Body of pancreas (tissue), 4 donors: Measurements from ENCODE around the gene TPCN2. TPM values are rescaled to one million over a fixed set of nuclear protein-coding genes. Genes with fewer than 3 reads are reported as not detected.

Experiments
- ATAC-seq: fragments of 150-250 bp; one replicate; pipeline ENCODE4 v1.9.1; 2016
- DNase-seq, 4 donors: peaks; one replicate each; pipeline ENCODE4 v3.0.0-alpha.2; 2019
- H3K27ac ChIP-seq, 4 donors: fragments of 200-600 bp; sonication (generic); 1 replicate in 3 of 4; 2 replicates in 1 of 4; pipeline versions ENCODE4 v1.5.1 to v1.6.1; 2016 to 2019; ENCODE audit warnings: mild to moderate bottlenecking in 1 of 4, mixed read lengths in 1 of 4, moderate library complexity in 1 of 4
- H3K27me3 ChIP-seq, 2 donors: fragments of 200-600 bp; sonication (generic); one replicate each; pipeline ENCODE4 v1.6.0; 2016; ENCODE audit warnings: mild to moderate bottlenecking in 1 of 2
- H3K36me3 ChIP-seq, 2 donors: fragments of 200-600 bp; sonication (generic); replicated peaks in 1 of 2; 2 replicates each; pipeline ENCODE4 v1.5.1; 2016; ENCODE audit warnings: low read depth in 2 of 2; ENCODE audit not compliant: insufficient read depth in 1 of 2
- H3K4me1 ChIP-seq: fragments of 200-600 bp; sonication (generic); one replicate; pipeline ENCODE4 v1.6.0; 2016
- H3K4me3 ChIP-seq, 2 donors: fragments of 200-600 bp; sonication (generic); 1 replicate in 1 of 2; 2 replicates in 1 of 2; pipeline ENCODE4 v1.5.1; 2016 to 2019
- H3K9me3 ChIP-seq, 3 donors: fragments of 200-600 bp; sonication (generic); 1 replicate in 2 of 3; 2 replicates in 1 of 3; pipeline ENCODE4 v1.5.1; 2016
- CTCF ChIP-seq, 7 experiments: fragments of 450-650 bp in 4 of 7; fragments of 200-600 bp in 3 of 7; sonication (generic) in 3 of 7; IDR thresholded peaks; one replicate each; pipeline ENCODE4 v1.5.1; 2016 to 2019; ENCODE audit warnings: antibody characterized with exemption in 7 of 7
- POLR2A ChIP-seq, 3 donors: fragments of 450-650 bp; IDR thresholded peaks; one replicate each; pipeline ENCODE4 v1.6.1; 2016; ENCODE audit warnings: antibody characterized with exemption in 3 of 3, mild to moderate bottlenecking in 2 of 3
- WGBS, 2 donors: methylation state at CpG; one replicate each; pipeline ENCODE4 v1.1.5; 2017; 5-methylcytosine and 5-hydroxymethylcytosine counted together
- intact Hi-C: fragments of 100-400 bp; cut with DNase I; formaldehyde crosslinking; loops from one replicate; pipeline ENCODE4 v1.15.1; 2023
- total RNA-seq, 2 donors: library from RNA; depleted of rRNA; stranded (reverse); fragments of >200 nt; gene quantifications; one replicate each; pipeline ENCODE4 v1.1.0, GENCODE V29; 2016

Gene TPCN2
- total RNA-seq, 2 donors from 2014 or later = 10.9 to 18.9 TPM

- H3K27me3 ChIP-seq = no peaks in the 10 kb centered on the region
- WGBS, 2 donors = 96% methylated on average over 20 to 23 of the region's 23 CpGs
- intact Hi-C loops = no loop called here
- H3K4me3 ChIP-seq = no peak overlapping the region
- H3K36me3 ChIP-seq = peaks cover 0 to 5% of the 10 kb centered on the region in 2 donors
- TF ChIP-seq POLR2A (IDR thresholded peaks at IDR 0.05) (no peak), CTCF (IDR thresholded peaks at IDR 0.05) (no peak)
- no peaks in the 10 kb centered on the region for H3K4me1 ChIP-seq
- H3K9me3 ChIP-seq = no peaks in the 10 kb centered on the region
- H3K27ac ChIP-seq = no peak overlapping the region
- DNase-seq (no peak), ATAC-seq (no peak)
Observed at GRCh38 chr11:69081180-69081579, 32.4 kb downstream of the TPCN2 start.

- Histone ChIP-seq H3K4me3 (no peak overlapping the region), H3K36me3 (peaks cover 0 to 5% of the 10 kb centered on the region in 2 donors), H3K27me3 (no peaks in the 10 kb centered on the region), H3K4me1 (peaks cover 5% of the 10 kb centered on the region), H3K9me3 (no peaks in the 10 kb centered on the region), H3K27ac (no peak overlapping the region)
- intact Hi-C loops = no loop called here
- WGBS, 2 donors = 84 to 89% methylated on average over 15 to 28 of the region's 28 CpGs
- ATAC-seq (no peak), DNase-seq (no peak)
- no peak for TF ChIP-seq POLR2A (IDR thresholded peaks at IDR 0.05)
- no peak for TF ChIP-seq CTCF (IDR thresholded peaks at IDR 0.05)
Observed at GRCh38 chr11:69083531-69084247, 35.0 kb downstream of the TPCN2 start.

GRCh38 chr11:69084371-69084770, 35.6 kb downstream of the TPCN2 start:
- no peak for ATAC-seq
- WGBS, 2 donors = 82 to 84% methylated on average over 9 to 15 of the region's 15 CpGs
- H3K9me3 ChIP-seq = no peaks in the 10 kb centered on the region
- peaks cover 0 to 2% of the 10 kb centered on the region in 2 donors for H3K36me3 ChIP-seq
- TF ChIP-seq POLR2A (IDR thresholded peaks at IDR 0.05) (no peak), CTCF (IDR thresholded peaks at IDR 0.05) (no peak)
- intact Hi-C loops = no loop called here
- no peak overlapping the region for H3K4me3 ChIP-seq
- H3K27me3 ChIP-seq = no peaks in the 10 kb centered on the region
- DNase-seq = no peak
- peaks cover 12% of the 10 kb centered on the region for H3K4me1 ChIP-seq
- no peak overlapping the region for H3K27ac ChIP-seq

- no peak for DNase-seq
- Histone ChIP-seq H3K9me3 (no peaks in the 10 kb centered on the region), H3K4me1 (peaks cover 14% of the 10 kb centered on the region), H3K4me3 (no peak overlapping the region), H3K36me3 (peaks cover 0 to 2% of the 10 kb centered on the region in 2 donors), H3K27me3 (no peaks in the 10 kb centered on the region), H3K27ac (no peak overlapping the region)
- WGBS, 2 donors = 65 to 89% methylated on average over 8 to 27 of the region's 27 CpGs
- TF ChIP-seq POLR2A (IDR thresholded peaks at IDR 0.05) = no peak
- no peak for TF ChIP-seq CTCF (IDR thresholded peaks at IDR 0.05)
- no peak for ATAC-seq
- intact Hi-C loops = no loop called here
Observed at GRCh38 chr11:69085490-69086095, 36.9 kb downstream of the TPCN2 start.
